Measurements from ENCODE around the gene RBM5.

Gene RBM5

GRCh38 chr3:50162034-50162883 lies 73.5 kb downstream of the RBM5 start:
- no peak for DNase-seq (ENCODE audit: low spot score)

- DNase-seq (ENCODE audit: low spot score), result peak; percentile 70
Observed at GRCh38 chr3:50163572-50164455, 75.1 kb downstream of the RBM5 start.

- no peak for DNase-seq (ENCODE audit: low spot score)
Observed at GRCh38 chr3:50164481-50164880, 75.8 kb downstream of the RBM5 start.

DNA sequence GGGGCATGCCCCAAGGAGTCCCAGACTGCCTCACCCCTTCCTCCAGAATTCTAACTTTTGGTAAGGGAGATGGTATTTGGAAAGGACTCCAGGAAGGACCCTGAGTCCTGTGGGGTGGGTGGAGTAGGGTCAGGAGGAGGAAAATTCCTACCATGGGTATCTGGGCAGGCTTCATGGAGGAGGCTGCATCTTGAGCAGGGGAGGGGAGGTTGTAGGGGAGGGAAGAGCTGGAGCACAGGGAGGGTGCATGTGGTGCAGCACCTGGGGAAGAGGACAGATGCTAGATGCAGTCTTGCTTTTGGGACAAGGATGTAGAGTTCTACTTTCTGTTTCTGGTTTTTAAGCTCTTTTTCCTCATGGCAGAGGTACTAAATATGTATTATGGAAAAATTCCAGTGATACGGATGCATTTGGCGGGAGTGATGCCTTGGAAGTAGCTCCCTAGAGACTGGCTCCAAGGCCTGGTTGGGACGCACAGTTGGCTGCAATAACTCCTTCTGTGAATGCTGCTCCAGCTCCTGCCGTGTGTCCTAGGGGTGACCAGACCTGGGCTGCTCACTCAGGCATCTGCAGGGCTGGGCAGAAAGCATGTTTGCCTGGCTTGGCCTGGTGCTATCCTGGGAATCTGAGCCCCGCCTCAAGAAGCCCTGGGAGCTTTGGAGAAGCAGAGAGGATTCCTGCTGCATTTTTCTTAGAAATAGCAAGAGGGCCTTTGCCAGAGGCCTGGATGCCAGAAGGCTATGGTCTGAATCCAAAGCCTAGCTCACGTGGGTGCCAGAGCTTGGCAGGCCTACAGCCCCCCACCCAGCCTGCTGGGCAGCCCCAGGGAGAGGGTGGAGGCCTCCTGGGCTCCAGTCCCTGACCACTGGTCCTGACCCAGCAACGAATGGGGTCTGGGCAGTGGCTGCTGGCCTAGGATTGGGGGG lies 76.5 kb downstream of the RBM5 start:
- peak; percentile 39 for DNase-seq (ENCODE audit: low spot score)

DNA sequence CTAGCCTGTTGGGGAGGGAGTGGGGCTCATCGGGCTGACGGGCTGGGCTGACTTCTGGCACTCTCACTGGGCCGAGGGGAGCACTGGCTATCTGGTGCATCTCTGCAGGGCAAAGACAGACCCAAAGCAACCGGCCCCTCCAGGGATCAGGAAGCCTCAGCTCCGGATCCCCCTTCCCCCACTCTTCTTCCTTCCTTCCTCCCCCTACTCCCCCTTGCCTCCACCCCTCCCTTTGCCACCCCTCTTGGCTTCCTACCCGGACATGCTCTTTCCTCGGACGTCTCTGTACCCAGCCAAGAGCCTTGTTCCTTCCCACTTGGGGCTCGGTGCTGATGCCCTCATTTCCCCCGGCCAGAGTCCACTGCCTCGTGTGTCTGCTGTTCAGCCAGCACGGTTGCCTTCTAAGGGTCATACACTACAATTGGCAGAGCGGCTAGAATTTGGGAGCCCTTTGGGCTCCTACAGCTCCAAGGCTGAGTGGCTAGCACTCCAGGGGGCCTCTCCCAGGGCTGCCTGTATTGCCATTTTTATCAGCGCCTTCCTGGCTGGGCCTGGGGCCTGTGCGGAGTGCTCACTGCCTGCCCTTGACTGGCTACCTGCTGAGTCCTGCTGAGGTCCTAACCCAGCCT lies 77.3 kb downstream of the RBM5 start:
- DNase-seq (ENCODE audit: low spot score), result peak; percentile 40

DNA sequence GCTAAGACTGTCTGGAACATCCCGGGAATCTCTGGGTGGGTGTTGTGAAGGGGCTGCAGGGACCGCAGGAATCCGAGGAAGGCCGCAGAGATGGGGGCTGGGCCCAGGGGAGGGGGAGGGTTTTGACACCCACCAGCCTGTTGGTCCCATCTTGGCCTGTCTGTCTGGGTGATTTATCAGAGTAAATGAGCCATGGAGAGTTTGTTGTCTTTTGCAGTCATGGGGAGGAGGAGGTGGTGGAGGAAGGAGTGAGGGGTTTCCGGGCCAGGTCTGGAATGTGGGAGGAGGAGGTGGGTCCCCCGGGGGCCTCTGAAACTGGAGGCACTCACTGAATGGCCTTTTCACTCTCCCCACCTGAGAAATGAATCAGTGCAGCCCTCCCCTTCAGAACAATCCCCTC lies 77.9 kb downstream of the RBM5 start:
- no peak for DNase-seq (ENCODE audit: low spot score)

- no peak for DNase-seq (ENCODE audit: low spot score)
Observed at GRCh38 chr3:50167069-50167840, 78.5 kb downstream of the RBM5 start.

- DNase-seq (ENCODE audit: low spot score), result no peak
Observed at GRCh38 chr3:50167841-50168209, 79.1 kb downstream of the RBM5 start.

DNA sequence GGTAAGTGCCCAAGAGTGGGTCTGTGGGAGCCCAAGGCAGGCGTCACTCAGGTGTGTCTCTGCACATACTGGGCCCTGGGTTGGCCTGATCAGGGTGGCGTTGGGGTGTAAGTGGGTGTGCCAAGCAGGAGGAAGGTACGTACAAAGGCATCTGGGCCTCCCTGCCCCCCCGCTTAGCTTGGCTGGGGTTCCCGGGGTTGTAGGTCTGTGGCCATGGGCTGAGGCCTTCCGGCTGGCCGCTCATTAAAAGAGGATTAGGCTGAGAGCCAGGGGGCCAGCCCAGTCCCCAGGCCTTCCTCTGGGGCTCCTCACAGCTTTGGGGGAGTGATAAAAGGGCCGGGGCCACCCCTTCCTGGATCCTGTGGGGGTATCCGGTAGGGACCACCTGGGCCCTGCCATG lies 79.7 kb downstream of the RBM5 start:
- DNase-seq (ENCODE audit: low spot score), result no peak
